K562 (cell line): ENCODE measurements around the gene TBC1D5. TPM values are rescaled to one million over a fixed set of nuclear protein-coding genes. Genes with fewer than 3 reads are reported as not detected.

Experiments
- ELK3 ChIP-seq: fragments of 450-650 bp; formaldehyde crosslinking; IDR thresholded peaks from 2 replicates; pipeline ENCODE4 v1.4.0; 2020; ENCODE audit warnings: mild to moderate bottlenecking
- KLF10 ChIP-seq: fragments of 250-450 bp; sonication (Bioruptor Pico); IDR thresholded peaks from 2 replicates; pipeline ENCODE4 v1.6.1; 2021; ENCODE audit warnings: matching md5 sums
- NR0B1 ChIP-seq: fragments of 450-650 bp; IDR thresholded peaks from one replicate; pipeline ENCODE4 v1.6.1; 2018; ENCODE audit warnings: mild to moderate bottlenecking, moderate library complexity; ENCODE audit not compliant: partially characterized antibody
- POLR2H ChIP-seq: IDR thresholded peaks from 2 replicates; pipeline ENCODE4 v1.6.1; 2016; ENCODE audit warnings: missing genetic modification characterization, low read depth, mild to moderate bottlenecking, control low read depth, missing compliant biosample characterization, moderate library complexity
- SAFB2 ChIP-seq: fragments of 200-400 bp; formaldehyde crosslinking; IDR thresholded peaks from 2 replicates; pipeline ENCODE4 v1.6.1; 2018; ENCODE audit warnings: borderline replicate concordance, low read length, low read depth, moderate library complexity; ENCODE audit not compliant: severe bottlenecking
- STAT5B ChIP-seq: fragments of 250-450 bp; sonication (Bioruptor Pico); IDR thresholded peaks from 2 replicates; pipeline ENCODE4 v1.8.0; 2021; ENCODE audit warnings: mild to moderate bottlenecking, inconsistent platforms
- ZBTB12 ChIP-seq: fragments of 250-450 bp; sonication (Bioruptor Pico); IDR thresholded peaks from 2 replicates; pipeline ENCODE4 v1.4.0; 2020
- ZNF395 ChIP-seq: fragments of 200-800 bp; sonication (Bioruptor generic); IDR thresholded peaks from 2 replicates; pipeline ENCODE4 v1.6.1; 2017; ENCODE audit warnings: missing genetic modification characterization, missing compliant biosample characterization
- ZNF696 ChIP-seq: fragments of 250-450 bp; sonication (Bioruptor Pico); conservative IDR thresholded peaks from 2 replicates; pipeline ENCODE4 v1.4.0; 2020; ENCODE audit warnings: mild to moderate bottlenecking, moderate library complexity
- polyA plus RNA-seq, 8 experiments: library from polyadenylated mRNA; depleted of rRNA in 4 of 8; stranded (reverse) in 5 of 8; unstranded in 3 of 8; fragments of >200 nt; fragmentation: Nextera tagmentation in 2 of 8; fragmentation: Illumina TruSeq in 1 of 8; extraction: Ambion mirVana in 2 of 8; extraction: Trizol in 1 of 8; gene quantifications; 2 replicates each; pipeline versions ENCODE4 v1.2.1 to v1.2.3, GENCODE V29; 2011 to 2014; ENCODE audit warnings: inconsistent platforms in 1 of 8, missing spikeins in 1 of 8
- total RNA-seq, 7 experiments: library from RNA; depleted of rRNA in 6 of 7; stranded (reverse); fragments of >200 nt in 6 of 7; fragmentation: Illumina TruSeq in 2 of 7; extraction: Trizol in 2 of 7; gene quantifications; 2 replicates each; pipeline versions ENCODE4 v1.2.1 to v1.2.3, GENCODE V29; 2011 to 2021; ENCODE audit warnings: low replicate concordance in 1 of 7
- TF ChIP-seq, protein P1 (sequence below): fragments of 450-650 bp; IDR thresholded peaks from 2 replicates; pipeline ENCODE4 v1.6.1; 2016; ENCODE audit warnings: low read depth
- TF ChIP-seq, protein P2 (sequence below): IDR thresholded peaks from 2 replicates; pipeline ENCODE4 v1.6.1; 2016; ENCODE audit warnings: missing genetic modification characterization, missing compliant biosample characterization

Gene TBC1D5
- total and polyA plus RNA-seq, 9 of the 15 experiments (the other 6 are each of a cell fraction or from before 2014, with no cell fraction given): 2.9 to 38.1 (median 25.6) TPM

GRCh38 chr3:17183951-17184550 lies 558.4 kb downstream of the TBC1D5 start (continued):
- TF ChIP-seq ZNF696 (CRISPR knock-in tag): no peak
- no peak for TF ChIP-seq SAFB2
- TF ChIP-seq ELK3 (CRISPR knock-in tag): no peak
- TF ChIP-seq, protein P1, sequence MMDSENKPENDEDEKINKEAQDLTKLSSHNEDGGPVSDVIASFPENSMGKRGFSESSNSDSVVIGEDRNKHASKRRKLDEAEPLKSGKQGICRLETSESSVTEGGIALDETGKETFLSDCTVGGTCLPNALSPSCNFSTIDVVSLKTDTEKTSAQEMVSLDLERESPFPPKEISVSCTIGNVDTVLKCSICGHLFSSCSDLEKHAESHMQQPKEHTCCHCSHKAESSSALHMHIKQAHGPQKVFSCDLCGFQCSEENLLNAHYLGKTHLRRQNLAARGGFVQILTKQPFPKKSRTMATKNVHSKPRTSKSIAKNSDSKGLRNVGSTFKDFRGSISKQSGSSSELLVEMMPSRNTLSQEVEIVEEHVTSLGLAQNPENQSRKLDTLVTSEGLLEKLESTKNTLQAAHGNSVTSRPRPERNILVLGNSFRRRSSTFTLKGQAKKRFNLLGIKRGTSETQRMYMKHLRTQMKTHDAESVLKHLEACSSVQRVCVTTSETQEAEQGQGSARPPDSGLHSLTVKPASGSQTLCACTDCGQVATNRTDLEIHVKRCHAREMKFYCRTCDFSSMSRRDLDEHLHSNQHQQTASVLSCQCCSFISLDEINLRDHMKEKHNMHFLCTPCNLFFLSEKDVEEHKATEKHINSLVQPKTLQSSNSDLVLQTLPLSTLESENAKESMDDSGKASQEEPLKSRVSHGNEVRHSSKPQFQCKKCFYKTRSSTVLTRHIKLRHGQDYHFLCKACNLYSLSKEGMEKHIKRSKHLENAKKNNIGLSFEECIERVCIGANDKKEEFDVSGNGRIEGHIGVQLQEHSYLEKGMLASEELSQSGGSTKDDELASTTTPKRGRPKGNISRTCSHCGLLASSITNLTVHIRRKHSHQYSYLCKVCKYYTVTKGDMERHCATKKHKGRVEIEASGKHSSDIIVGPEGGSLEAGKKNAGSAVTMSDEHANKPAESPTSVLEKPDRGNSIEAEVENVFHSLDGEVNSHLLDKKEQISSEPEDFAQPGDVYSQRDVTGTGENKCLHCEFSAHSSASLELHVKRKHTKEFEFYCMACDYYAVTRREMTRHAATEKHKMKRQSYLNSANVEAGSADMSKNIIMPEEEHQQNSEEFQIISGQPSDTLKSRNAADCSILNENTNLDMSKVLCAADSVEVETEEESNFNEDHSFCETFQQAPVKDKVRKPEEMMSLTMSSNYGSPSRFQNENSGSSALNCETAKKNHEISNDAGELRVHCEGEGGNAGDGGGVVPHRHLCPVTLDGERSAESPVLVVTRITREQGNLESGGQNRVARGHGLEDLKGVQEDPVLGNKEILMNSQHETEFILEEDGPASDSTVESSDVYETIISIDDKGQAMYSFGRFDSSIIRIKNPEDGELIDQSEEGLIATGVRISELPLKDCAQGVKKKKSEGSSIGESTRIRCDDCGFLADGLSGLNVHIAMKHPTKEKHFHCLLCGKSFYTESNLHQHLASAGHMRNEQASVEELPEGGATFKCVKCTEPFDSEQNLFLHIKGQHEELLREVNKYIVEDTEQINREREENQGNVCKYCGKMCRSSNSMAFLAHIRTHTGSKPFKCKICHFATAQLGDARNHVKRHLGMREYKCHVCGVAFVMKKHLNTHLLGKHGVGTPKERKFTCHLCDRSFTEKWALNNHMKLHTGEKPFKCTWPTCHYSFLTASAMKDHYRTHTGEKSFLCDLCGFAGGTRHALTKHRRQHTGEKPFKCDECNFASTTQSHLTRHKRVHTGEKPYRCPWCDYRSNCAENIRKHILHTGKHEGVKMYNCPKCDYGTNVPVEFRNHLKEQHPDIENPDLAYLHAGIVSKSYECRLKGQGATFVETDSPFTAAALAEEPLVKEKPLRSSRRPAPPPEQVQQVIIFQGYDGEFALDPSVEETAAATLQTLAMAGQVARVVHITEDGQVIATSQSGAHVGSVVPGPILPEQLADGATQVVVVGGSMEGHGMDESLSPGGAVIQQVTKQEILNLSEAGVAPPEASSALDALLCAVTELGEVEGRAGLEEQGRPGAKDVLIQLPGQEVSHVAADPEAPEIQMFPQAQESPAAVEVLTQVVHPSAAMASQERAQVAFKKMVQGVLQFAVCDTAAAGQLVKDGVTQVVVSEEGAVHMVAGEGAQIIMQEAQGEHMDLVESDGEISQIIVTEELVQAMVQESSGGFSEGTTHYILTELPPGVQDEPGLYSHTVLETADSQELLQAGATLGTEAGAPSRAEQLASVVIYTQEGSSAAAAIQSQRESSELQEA: no peak
- no peak for TF ChIP-seq STAT5B (CRISPR knock-in tag)
- TF ChIP-seq ZNF395: no peak
- TF ChIP-seq, protein P2, sequence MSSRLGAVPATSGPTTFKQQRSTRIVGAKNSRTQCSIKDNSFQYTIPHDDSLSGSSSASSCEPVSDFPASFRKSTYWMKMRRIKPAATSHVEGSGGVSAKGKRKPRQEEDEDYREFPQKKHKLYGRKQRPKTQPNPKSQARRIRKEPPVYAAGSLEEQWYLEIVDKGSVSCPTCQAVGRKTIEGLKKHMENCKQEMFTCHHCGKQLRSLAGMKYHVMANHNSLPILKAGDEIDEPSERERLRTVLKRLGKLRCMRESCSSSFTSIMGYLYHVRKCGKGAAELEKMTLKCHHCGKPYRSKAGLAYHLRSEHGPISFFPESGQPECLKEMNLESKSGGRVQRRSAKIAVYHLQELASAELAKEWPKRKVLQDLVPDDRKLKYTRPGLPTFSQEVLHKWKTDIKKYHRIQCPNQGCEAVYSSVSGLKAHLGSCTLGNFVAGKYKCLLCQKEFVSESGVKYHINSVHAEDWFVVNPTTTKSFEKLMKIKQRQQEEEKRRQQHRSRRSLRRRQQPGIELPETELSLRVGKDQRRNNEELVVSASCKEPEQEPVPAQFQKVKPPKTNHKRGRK (tag): peak; percentile 56
- no peak for TF ChIP-seq POLR2H (tag)
- TF ChIP-seq ZBTB12 (CRISPR knock-in tag): no peak
- TF ChIP-seq NR0B1: no peak
- TF ChIP-seq KLF10 (CRISPR knock-in tag): no peak
